H1 (cell line): ENCODE results near the gene PPP2R2C. TPM values are rescaled to one million over a fixed set of nuclear protein-coding genes. Genes with fewer than 3 reads are reported as not detected.

Source experiments
- CTCF ChIA-PET: fragments of 300-600 bp; sonication (Branson Sonifier 250); formaldehyde crosslinking; loops from one replicate; lab custom pipeline; 2021; ENCODE audit not compliant: partially characterized antibody; lab: Charles Lee
- POLR2A ChIA-PET: fragments of 300-600 bp; sonication (Branson Sonifier 250); formaldehyde crosslinking; loops from one replicate; lab custom pipeline; 2021; ENCODE audit warnings: inconsistent platforms; ENCODE audit not compliant: partially characterized antibody; lab: Charles Lee
- DNase-seq, 2 experiments: peaks; one replicate each; pipeline versions ENCODE4 v3.0.0 to v3.0.0-alpha.2; 2010 to 2022; ENCODE audit warnings: low spot score in 2 of 2, low read depth in 1 of 2, mixed read lengths in 1 of 2
- FAIRE-seq: peaks from 2 replicates; lab custom pipeline; 2011; peaks lifted over from hg19 to GRCh38; lab: Jason Lieb, UNC
- H2AFZ ChIP-seq: 2 replicates; pipeline ENCODE4 v1.8.1; 2012; ENCODE audit warnings: low read length, inconsistent platforms
- H2AK5ac ChIP-seq: 2 replicates; pipeline ENCODE4 v1.6.1; 2013; ENCODE audit warnings: low read depth, low read length
- H2BK120ac ChIP-seq: replicated peaks from 2 replicates; pipeline ENCODE3; 2013; ENCODE audit warnings: low read depth, low read length, inconsistent platforms
- H2BK12ac ChIP-seq: 2 replicates; pipeline ENCODE4 v1.6.1; 2013; ENCODE audit warnings: low read depth, low read length
- H2BK15ac ChIP-seq: 2 replicates; pipeline ENCODE4 v1.6.1; 2013; ENCODE audit warnings: low read length
- H2BK20ac ChIP-seq: 2 replicates; pipeline ENCODE4 v1.6.1; 2013; ENCODE audit warnings: low read length
- H2BK5ac ChIP-seq: 2 replicates; pipeline ENCODE4 v1.6.1; 2013; ENCODE audit warnings: low read depth, low read length
- H3K14ac ChIP-seq: 2 replicates; pipeline ENCODE4 v1.6.1; 2013; ENCODE audit warnings: inconsistent platforms; ENCODE audit not compliant: insufficient read length
- H3K18ac ChIP-seq: 2 replicates; pipeline ENCODE4 v1.6.1; 2013; ENCODE audit warnings: low read length; ENCODE audit errors: extremely low read depth
- H3K23ac ChIP-seq: 2 replicates; pipeline ENCODE4 v1.6.1; 2013; ENCODE audit warnings: inconsistent platforms; ENCODE audit not compliant: insufficient read length
- H3K23me2 ChIP-seq: 2 replicates; pipeline ENCODE4 v1.6.1; 2013; ENCODE audit warnings: low read depth, low read length
- H3K27ac ChIP-seq: 2 replicates; pipeline ENCODE4 v1.6.1; 2011; ENCODE audit warnings: low read depth, low read length, inconsistent platforms
- H3K27me3 ChIP-seq, 4 experiments: replicated peaks in 1 of 4; 1 replicate in 1 of 4; 2 replicates in 3 of 4; pipeline versions ENCODE4 v1.6.1 to v1.8.1; 2011 to 2013; ENCODE audit warnings: low read length in 3 of 4, mild to moderate bottlenecking in 3 of 4, inconsistent platforms in 2 of 4, mixed read lengths in 2 of 4, moderate library complexity in 1 of 4; ENCODE audit not compliant: control insufficient read depth in 3 of 4, insufficient read depth in 3 of 4; ENCODE audit errors: extremely low read depth in 1 of 4
- H3K36me3 ChIP-seq, 4 experiments: 2 replicates each; pipeline versions ENCODE4 v1.6.1 to v1.8.1; 2011 to 2013; ENCODE audit warnings: mild to moderate bottlenecking in 4 of 4, low read length in 3 of 4, moderate library complexity in 2 of 4, control low read depth in 1 of 4, inconsistent platforms in 1 of 4; ENCODE audit not compliant: insufficient read depth in 4 of 4, control insufficient read depth in 2 of 4
- H3K4ac ChIP-seq: replicated peaks from 2 replicates; pipeline ENCODE3; 2013; ENCODE audit warnings: low read length, low read depth, mixed read lengths, inconsistent platforms; ENCODE audit not compliant: insufficient read length
- H3K4me1 ChIP-seq, 4 experiments: replicated peaks in 1 of 4; 1 replicate in 1 of 4; 2 replicates in 3 of 4; pipeline versions ENCODE4 v1.6.1 to v1.8.1; 2011 to 2013; ENCODE audit warnings: low read length in 3 of 4, inconsistent platforms in 2 of 4, mixed read lengths in 1 of 4; ENCODE audit not compliant: insufficient read depth in 4 of 4, control insufficient read depth in 3 of 4
- H3K4me2 ChIP-seq, 2 experiments: 2 replicates each; pipeline versions ENCODE4 v1.6.1 to v1.8.1; 2011 to 2013; ENCODE audit warnings: low read depth in 2 of 2, low read length in 2 of 2, control low read depth in 1 of 2, inconsistent platforms in 1 of 2, mild to moderate bottlenecking in 1 of 2; ENCODE audit not compliant: insufficient read depth in 1 of 2
- H3K4me3 ChIP-seq, 4 experiments: fragments of 200-600, 300-600 bp in 1 of 4; sonication (generic), shearing (Covaris generic), sonication (Bioruptor Twin) in 1 of 4; 2 replicates each; pipeline versions ENCODE4 v1.5.1 to v1.8.1; 2011 to 2016; ENCODE audit warnings: low read length in 4 of 4, low read depth in 3 of 4, control low read depth in 2 of 4, inconsistent platforms in 2 of 4, mild to moderate bottlenecking in 2 of 4, mixed read lengths in 1 of 4, moderate library complexity in 1 of 4; ENCODE audit not compliant: insufficient read depth in 2 of 4; ENCODE audit errors: extremely low read depth in 1 of 4
- H3K56ac ChIP-seq: replicated peaks from 2 replicates; pipeline ENCODE3; 2013; ENCODE audit warnings: low read depth, mild to moderate bottlenecking, mixed read lengths, low read length, inconsistent platforms; ENCODE audit not compliant: insufficient read length
- H3K79me1 ChIP-seq: 2 replicates; pipeline ENCODE4 v1.6.1; 2013; ENCODE audit warnings: low read depth, low read length, control low read depth
- H3K79me2 ChIP-seq, 2 experiments: 2 replicates each; pipeline versions ENCODE4 v1.6.1 to v1.8.1; 2012 to 2013; ENCODE audit warnings: low read length in 2 of 2, mild to moderate bottlenecking in 2 of 2, inconsistent platforms in 1 of 2; ENCODE audit not compliant: insufficient read depth in 2 of 2, control insufficient read depth in 1 of 2
- H3K9ac ChIP-seq, 4 experiments: replicated peaks in 1 of 4; 1 replicate in 1 of 4; 2 replicates in 3 of 4; pipeline versions ENCODE4 v1.6.1 to v1.8.1; 2011 to 2013; ENCODE audit warnings: low read depth in 3 of 4, low read length in 3 of 4, control low read depth in 2 of 4, mild to moderate bottlenecking in 2 of 4, moderate library complexity in 2 of 4, inconsistent platforms in 1 of 4; ENCODE audit errors: extremely low read depth in 1 of 4
- H3K9me3 ChIP-seq, 2 experiments: 2 replicates each; pipeline versions ENCODE4 v1.6.1 to v1.8.1; 2012 to 2013; ENCODE audit warnings: mild to moderate bottlenecking in 2 of 2, moderate library complexity in 2 of 2, control low read depth in 1 of 2, inconsistent platforms in 1 of 2, low read depth in 1 of 2, low read length in 1 of 2, mixed read lengths in 1 of 2; ENCODE audit not compliant: insufficient read depth in 2 of 2
- H4K20me1 ChIP-seq, 2 experiments: replicated peaks in 1 of 2; 2 replicates each; pipeline versions ENCODE3 to v1.8.1; 2011 to 2013; ENCODE audit warnings: inconsistent platforms in 2 of 2, low read length in 2 of 2, mild to moderate bottlenecking in 1 of 2; ENCODE audit not compliant: insufficient read depth in 2 of 2, control insufficient read depth in 1 of 2
- H4K5ac ChIP-seq: 2 replicates; pipeline ENCODE4 v1.6.1; 2013; ENCODE audit warnings: low read length, low read depth, mixed read lengths, inconsistent platforms; ENCODE audit not compliant: insufficient read length
- H4K8ac ChIP-seq: 2 replicates; pipeline ENCODE4 v1.8.0; 2013; ENCODE audit warnings: mild to moderate bottlenecking, moderate library complexity, low read length, inconsistent platforms; ENCODE audit not compliant: insufficient read depth; ENCODE audit errors: extremely low read depth
- H4K91ac ChIP-seq: replicated peaks from 2 replicates; pipeline ENCODE3; 2013; ENCODE audit warnings: low read length, mixed read lengths, inconsistent platforms; ENCODE audit not compliant: insufficient read length
- CTBP2 ChIP-seq: IDR thresholded peaks from 2 replicates; pipeline ENCODE4 v1.7.0; 2011; ENCODE audit warnings: borderline replicate concordance, mild to moderate bottlenecking, moderate library complexity, mixed read lengths, low read length; ENCODE audit not compliant: insufficient read depth, insufficient read length
- CTCF ChIP-seq, 3 experiments: IDR thresholded peaks; 1 replicate in 2 of 3; 2 replicates in 1 of 3; pipeline versions ENCODE4 v1.5.1 to v1.6.1; 2011; ENCODE audit warnings: low read length in 3 of 3, mild to moderate bottlenecking in 3 of 3, inconsistent platforms in 2 of 3, low read depth in 1 of 3, moderate library complexity in 1 of 3; ENCODE audit not compliant: insufficient read depth in 1 of 3; ENCODE audit errors: control extremely low read depth in 1 of 3
- HDAC6 ChIP-seq: IDR thresholded peaks from one replicate; pipeline ENCODE4 v1.7.1; 2012; ENCODE audit warnings: low read depth, mild to moderate bottlenecking, inconsistent platforms, low read length, moderate library complexity
- MAFK ChIP-seq: IDR thresholded peaks from 2 replicates; pipeline ENCODE4 v1.6.1; 2012; ENCODE audit warnings: low read depth, mild to moderate bottlenecking, improper control_type of control experiment, low read length
- POU5F1 ChIP-seq: IDR thresholded peaks from 2 replicates; pipeline ENCODE4 v1.6.1; 2011; ENCODE audit warnings: low read depth, mild to moderate bottlenecking, low read length, moderate library complexity
- RAD21 ChIP-seq, 2 experiments: IDR thresholded peaks in 1 of 2; conservative IDR thresholded peaks in 1 of 2; 2 replicates each; pipeline ENCODE4 v1.6.1; 2011; ENCODE audit warnings: low read depth in 2 of 2, low read length in 2 of 2, improper control_type of control experiment in 1 of 2, inconsistent platforms in 1 of 2, mild to moderate bottlenecking in 1 of 2, moderate library complexity in 1 of 2
- SP1 ChIP-seq: IDR thresholded peaks from 2 replicates; pipeline ENCODE4 v1.6.1; 2011; ENCODE audit warnings: low read depth, low read length
- SP2 ChIP-seq: IDR thresholded peaks from 2 replicates; pipeline ENCODE4 v1.6.1; 2012; ENCODE audit warnings: mild to moderate bottlenecking, low read length, inconsistent platforms
- TBP ChIP-seq: IDR thresholded peaks from 2 replicates; pipeline ENCODE4 v1.6.1; 2011; ENCODE audit warnings: low read depth, low read length, improper control_type of control experiment
- ZNF274 ChIP-seq: IDR thresholded peaks from 2 replicates; pipeline ENCODE4 v1.7.0; 2012; ENCODE audit warnings: low read length, borderline replicate concordance; ENCODE audit errors: extremely low read depth
- WGBS, 2 experiments: shearing (Covaris generic) in 1 of 2; methylation state at CpG; one replicate each; pipeline versions ENCODE4 v1.1.6 to v1.1.7; 2013 to 2015; ENCODE audit warnings: low lambda C conversion rate in 2 of 2, mixed read lengths in 2 of 2, inconsistent platforms in 1 of 2, low coverage in 1 of 2, missing lambda C conversion rate in 1 of 2; ENCODE audit not compliant: insufficient replicate concordance in 2 of 2, insufficient coverage in 1 of 2, insufficient read length in 1 of 2; ENCODE audit errors: extremely low coverage in 1 of 2, missing lambda C conversion rate in 1 of 2; 5-methylcytosine and 5-hydroxymethylcytosine counted together
- polyA plus RNA-seq, 7 experiments: library from polyadenylated mRNA; depleted of rRNA in 3 of 7; stranded (reverse) in 5 of 7; unstranded in 2 of 7; fragments of >200 nt in 5 of 7; fragments of 200-250 nt in 2 of 7; gene quantifications; 1 replicate in 5 of 7; 2 replicates in 1 of 7; 4 replicates in 1 of 7; pipeline versions ENCODE4 v1.2.1 to v1.2.3, GENCODE V29; 2011 to 2013; ENCODE audit warnings: missing spikeins in 2 of 7, mixed read lengths in 2 of 7
- total RNA-seq: library from RNA; stranded (reverse); fragmentation: NEBNext Ultra II Directional; extraction: Animal tissue kit (Norgen Biotek cat#: 25700); gene quantifications from 2 replicates; pipeline ENCODE4 v1.2.1, GENCODE V29; 2021

Gene PPP2R2C
- total and polyA plus RNA-seq, 2 of the 8 experiments (the other 6 are each of a cell fraction or from before 2014, with no cell fraction given) = 6.4 TPM

GRCh38 chr4:6280365-6280996 is 191.9 kb downstream of the PPP2R2C start:
- Histone ChIP-seq H2BK5ac (no peak overlapping the region), H3K79me1 (no peaks in the 10 kb centered on the region; the same call in 1 of the 2 replicates), H4K91ac (no peak overlapping the region), H4K5ac (no peak overlapping the region), H2BK12ac (no peak overlapping the region), H2BK120ac (no peak overlapping the region), H4K8ac (no peak overlapping the region; the same call in none of the 2 replicates), H3K4ac (no peak overlapping the region), H3K9me3 (no peaks in the 10 kb centered on the region), H3K23me2 (no peaks in the 10 kb centered on the region), H3K4me2 (no peak overlapping the region), H3K14ac (no peak overlapping the region), H2AK5ac (no peak overlapping the region), H3K4me3 (no peak overlapping the region), H3K36me3 (peaks cover 2 to 5% (median 3%) of the 10 kb centered on the region in 4 experiments; a peak in 3 of 8 replicates), H2BK15ac (no peak overlapping the region), H3K4me1 (no peaks in the 10 kb centered on the region; a peak in 1 of 7 replicates), H4K20me1 (peaks cover 0 to 13% of the 10 kb centered on the region in 2 experiments), H3K56ac (no peak overlapping the region), H3K79me2 (no peaks in the 10 kb centered on the region), H3K23ac (no peak overlapping the region), H2BK20ac (no peak overlapping the region), H3K27ac (no peak overlapping the region), H3K27me3 (no peaks in the 10 kb centered on the region), H3K18ac (no peak overlapping the region), H2AFZ (no peak overlapping the region), H3K9ac (no peak overlapping the region)
- CTCF ChIA-PET = interaction anchor here (0.6 to 17.6 kb wide), 6 partner anchors 10 to 282 kb away, joined by 3 to 263 read pairs (median 3); no protein-coding TSS in a partner anchor
- no peak for FAIRE-seq
- no peak for DNase-seq
- 84% methylated on average over 15 of the region's 16 CpGs; no CpG with 5 or more reads in 1 of the 2 experiments for WGBS, 2 experiments
- POLR2A ChIA-PET = interaction anchor here (1.2 to 1.7 kb wide), 3 partner anchors 11 to 25 kb away, joined by 3 to 5 read pairs (median 4); no protein-coding TSS in a partner anchor
- no peak for TF ChIP-seq CTCF (IDR thresholded peaks at IDR 0.05; ENCODE audit: control extremely low read depth in 1 of 3, insufficient read depth in 1 of 3, low read depth in 1 of 3, low read length in 3 of 3)
- TF ChIP-seq MAFK = no peak
- no peak for TF ChIP-seq TBP
- no peak for TF ChIP-seq SP2
- TF ChIP-seq HDAC6 = no peak
- TF ChIP-seq RAD21 (IDR thresholded peaks at IDR 0.05 in 1 of 2, conservative IDR thresholded peaks at IDR 0.05 in 1 of 2; ENCODE audit: low read depth in 2 of 2, low read length in 2 of 2) = no peak
- TF ChIP-seq CTBP2 = no peak
- no peak for TF ChIP-seq POU5F1
- TF ChIP-seq SP1 = no peak
- no peak for TF ChIP-seq ZNF274
